ENCODE measurements around the gene SCYL3.

DNA sequence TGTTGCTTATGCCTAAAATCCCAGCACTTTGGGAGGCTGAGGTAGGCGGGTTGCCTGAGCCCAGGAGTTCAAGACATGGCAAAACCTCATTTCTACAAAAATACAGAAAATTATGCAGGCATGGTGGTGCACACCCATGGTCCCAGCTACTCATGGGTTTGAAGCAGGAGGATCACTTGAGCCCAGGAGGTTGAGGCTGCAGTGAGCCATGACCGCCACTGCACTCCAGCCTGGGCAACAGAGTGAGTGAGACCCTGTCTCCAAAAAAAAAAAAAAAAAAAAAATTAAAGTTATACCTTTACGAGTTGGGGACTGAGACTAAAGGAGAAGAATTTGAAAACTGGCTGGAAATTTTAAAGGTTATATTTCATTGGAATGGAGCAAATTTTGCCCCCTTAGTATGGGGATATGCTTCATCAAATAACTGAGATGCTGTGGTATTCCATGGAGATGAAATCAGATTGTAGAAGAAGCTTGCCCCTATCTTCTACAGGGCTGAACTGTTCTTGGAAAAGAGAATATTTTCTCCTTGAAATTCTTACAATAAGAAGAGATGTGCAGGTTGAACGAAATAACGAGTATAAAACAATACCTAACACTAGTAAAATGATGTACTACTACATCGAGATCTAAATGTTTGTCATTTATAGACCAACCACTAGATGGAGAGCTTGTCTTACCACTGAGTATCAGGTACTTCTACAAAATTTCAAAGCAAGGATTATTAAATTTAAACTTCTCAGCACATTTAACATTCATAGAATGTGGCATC, 34.9 kb upstream of the SCYL3 start:
- TF ChIP-seq, protein P1, sequence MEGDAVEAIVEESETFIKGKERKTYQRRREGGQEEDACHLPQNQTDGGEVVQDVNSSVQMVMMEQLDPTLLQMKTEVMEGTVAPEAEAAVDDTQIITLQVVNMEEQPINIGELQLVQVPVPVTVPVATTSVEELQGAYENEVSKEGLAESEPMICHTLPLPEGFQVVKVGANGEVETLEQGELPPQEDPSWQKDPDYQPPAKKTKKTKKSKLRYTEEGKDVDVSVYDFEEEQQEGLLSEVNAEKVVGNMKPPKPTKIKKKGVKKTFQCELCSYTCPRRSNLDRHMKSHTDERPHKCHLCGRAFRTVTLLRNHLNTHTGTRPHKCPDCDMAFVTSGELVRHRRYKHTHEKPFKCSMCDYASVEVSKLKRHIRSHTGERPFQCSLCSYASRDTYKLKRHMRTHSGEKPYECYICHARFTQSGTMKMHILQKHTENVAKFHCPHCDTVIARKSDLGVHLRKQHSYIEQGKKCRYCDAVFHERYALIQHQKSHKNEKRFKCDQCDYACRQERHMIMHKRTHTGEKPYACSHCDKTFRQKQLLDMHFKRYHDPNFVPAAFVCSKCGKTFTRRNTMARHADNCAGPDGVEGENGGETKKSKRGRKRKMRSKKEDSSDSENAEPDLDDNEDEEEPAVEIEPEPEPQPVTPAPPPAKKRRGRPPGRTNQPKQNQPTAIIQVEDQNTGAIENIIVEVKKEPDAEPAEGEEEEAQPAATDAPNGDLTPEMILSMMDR (IDR thresholded peaks at IDR 0.05), result peak; percentile 65 to 86 (median 69)
- TF ChIP-seq POLR2A (IDR thresholded peaks at IDR 0.05), result no peak
